DND-41 (cell line): ENCODE measurements around the gene DLGAP4.
"Not testable (repeated sequence)": the region's sequence is repeated elsewhere in the genome, so short reads cannot be mapped to it uniquely, and the experiment has no call there.

Experiments used
- ATAC-seq: fragments of 200-7000 bp; cut with Tn5 transposase; 3 replicates; pipeline ENCODE4 v1.9.1; 2021; ENCODE audit warnings: low read depth; ENCODE audit not compliant: insufficient read depth
- DNase-seq: peaks from one replicate; pipeline ENCODE4 v3.0.0-alpha.2; 2020
- H2AFZ ChIP-seq: 2 replicates; pipeline ENCODE4 v1.6.0; 2012; ENCODE audit warnings: low read depth, low read length
- H3K27ac ChIP-seq: 2 replicates; pipeline ENCODE4 v1.5.1; 2012; ENCODE audit warnings: low read length, inconsistent platforms
- H3K27me3 ChIP-seq: fragments of 200-600 bp; sonication (generic); 2 replicates; pipeline ENCODE4 v1.6.0; 2012; ENCODE audit warnings: low read length, mild to moderate bottlenecking, inconsistent platforms; ENCODE audit not compliant: insufficient read depth, poor library complexity
- H3K36me3 ChIP-seq: 2 replicates; pipeline ENCODE4 v1.5.1; 2012; ENCODE audit warnings: low read length, inconsistent platforms; ENCODE audit not compliant: insufficient read depth
- H3K4me1 ChIP-seq: 2 replicates; pipeline ENCODE4 v1.5.1; 2012; ENCODE audit warnings: mild to moderate bottlenecking, low read length; ENCODE audit not compliant: insufficient read depth
- H3K4me2 ChIP-seq: 2 replicates; pipeline ENCODE4 v1.6.0; 2012; ENCODE audit warnings: mild to moderate bottlenecking, moderate library complexity, low read length, inconsistent platforms; ENCODE audit not compliant: insufficient read depth
- H3K4me3 ChIP-seq, 2 experiments: fragments of 200-600 bp in 1 of 2; shearing (Covaris generic) in 1 of 2; 2 replicates each; pipeline ENCODE4 v1.5.1; 2012 to 2016; ENCODE audit warnings: inconsistent platforms in 2 of 2, low read length in 2 of 2, mild to moderate bottlenecking in 2 of 2, low read depth in 1 of 2, moderate library complexity in 1 of 2
- H3K79me2 ChIP-seq: 2 replicates; pipeline ENCODE4 v1.6.0; 2012; ENCODE audit warnings: low read length, inconsistent platforms; ENCODE audit not compliant: insufficient read depth
- H3K9ac ChIP-seq: 2 replicates; pipeline ENCODE4 v1.6.0; 2012; ENCODE audit warnings: low read depth, mild to moderate bottlenecking, inconsistent platforms, low read length, moderate library complexity
- H3K9me3 ChIP-seq: 2 replicates; pipeline ENCODE4 v1.5.1; 2012; ENCODE audit warnings: low read length, moderate library complexity, mild to moderate bottlenecking, inconsistent platforms; ENCODE audit not compliant: insufficient read depth, severe bottlenecking
- H4K20me1 ChIP-seq: 2 replicates; pipeline ENCODE4 v1.6.0; 2012; ENCODE audit warnings: low read length; ENCODE audit not compliant: insufficient read depth
- EZH2 ChIP-seq: IDR thresholded peaks from 3 replicates; pipeline ENCODE4 v1.6.1; 2012; ENCODE audit warnings: borderline replicate concordance, low read depth, mild to moderate bottlenecking, moderate library complexity, low read length, inconsistent platforms; ENCODE audit not compliant: severe bottlenecking
- TF ChIP-seq, protein P1 (sequence below): IDR thresholded peaks from 2 replicates; pipeline ENCODE4 v1.5.1; 2012; ENCODE audit warnings: borderline replicate concordance, low read length, moderate library complexity, mild to moderate bottlenecking; ENCODE audit not compliant: poor library complexity, severe bottlenecking; ENCODE audit errors: extremely low read depth

Gene DLGAP4

DNA sequence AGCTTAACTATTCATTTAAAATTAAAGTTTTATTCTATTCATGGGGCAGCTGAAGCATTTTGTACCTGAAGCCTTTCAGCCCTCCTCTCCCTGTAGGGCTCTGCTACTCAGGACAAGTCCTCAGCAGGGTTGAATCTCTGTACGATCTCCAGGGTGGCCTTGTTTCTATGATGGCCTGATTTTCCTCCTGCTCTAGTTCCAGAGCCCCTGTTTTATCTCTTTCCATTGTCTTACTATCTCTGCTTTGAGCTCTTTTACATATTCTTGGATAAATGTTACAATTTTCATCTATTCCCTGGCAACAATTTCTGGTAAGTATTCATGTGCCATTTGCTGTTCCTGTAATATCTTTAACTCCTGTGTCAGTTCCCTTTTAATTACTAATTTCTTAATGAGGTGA is 215.4 kb downstream of the DLGAP4 start:
- Histone ChIP-seq H3K36me3 (peaks cover 26% of the 10 kb centered on the region), H3K9me3 (no peaks in the 10 kb centered on the region), H3K27ac (no peak overlapping the region)

GRCh38 chr20:36522412-36522811 is 216.3 kb downstream of the DLGAP4 start:
- not testable (repeated sequence) for H2AFZ ChIP-seq, H3K4me2 ChIP-seq, H3K4me3 ChIP-seq, H4K20me1 ChIP-seq, ATAC-seq, DNase-seq, H3K27me3 ChIP-seq, H3K4me1 ChIP-seq, H3K9me3 ChIP-seq, H3K9ac ChIP-seq, H3K27ac ChIP-seq, H3K79me2 ChIP-seq
- peaks cover 35% of the 10 kb centered on the region for H3K36me3 ChIP-seq

More for the DNA sequence above, 215.4 kb downstream of the DLGAP4 start:
- TF ChIP-seq EZH2, result no peak
- TF ChIP-seq, protein P1, sequence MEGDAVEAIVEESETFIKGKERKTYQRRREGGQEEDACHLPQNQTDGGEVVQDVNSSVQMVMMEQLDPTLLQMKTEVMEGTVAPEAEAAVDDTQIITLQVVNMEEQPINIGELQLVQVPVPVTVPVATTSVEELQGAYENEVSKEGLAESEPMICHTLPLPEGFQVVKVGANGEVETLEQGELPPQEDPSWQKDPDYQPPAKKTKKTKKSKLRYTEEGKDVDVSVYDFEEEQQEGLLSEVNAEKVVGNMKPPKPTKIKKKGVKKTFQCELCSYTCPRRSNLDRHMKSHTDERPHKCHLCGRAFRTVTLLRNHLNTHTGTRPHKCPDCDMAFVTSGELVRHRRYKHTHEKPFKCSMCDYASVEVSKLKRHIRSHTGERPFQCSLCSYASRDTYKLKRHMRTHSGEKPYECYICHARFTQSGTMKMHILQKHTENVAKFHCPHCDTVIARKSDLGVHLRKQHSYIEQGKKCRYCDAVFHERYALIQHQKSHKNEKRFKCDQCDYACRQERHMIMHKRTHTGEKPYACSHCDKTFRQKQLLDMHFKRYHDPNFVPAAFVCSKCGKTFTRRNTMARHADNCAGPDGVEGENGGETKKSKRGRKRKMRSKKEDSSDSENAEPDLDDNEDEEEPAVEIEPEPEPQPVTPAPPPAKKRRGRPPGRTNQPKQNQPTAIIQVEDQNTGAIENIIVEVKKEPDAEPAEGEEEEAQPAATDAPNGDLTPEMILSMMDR, result no peak
- Histone ChIP-seq H4K20me1 (no peaks in the 10 kb centered on the region), H3K4me2 (no peak overlapping the region), H3K79me2 (no peaks in the 10 kb centered on the region), H3K4me3 (no peak overlapping the region), H3K9ac (no peak overlapping the region), H3K27me3 (no peaks in the 10 kb centered on the region), H3K4me1 (no peaks in the 10 kb centered on the region), H2AFZ (no peak overlapping the region)
- ATAC-seq (no peak), DNase-seq (no peak)

DNA sequence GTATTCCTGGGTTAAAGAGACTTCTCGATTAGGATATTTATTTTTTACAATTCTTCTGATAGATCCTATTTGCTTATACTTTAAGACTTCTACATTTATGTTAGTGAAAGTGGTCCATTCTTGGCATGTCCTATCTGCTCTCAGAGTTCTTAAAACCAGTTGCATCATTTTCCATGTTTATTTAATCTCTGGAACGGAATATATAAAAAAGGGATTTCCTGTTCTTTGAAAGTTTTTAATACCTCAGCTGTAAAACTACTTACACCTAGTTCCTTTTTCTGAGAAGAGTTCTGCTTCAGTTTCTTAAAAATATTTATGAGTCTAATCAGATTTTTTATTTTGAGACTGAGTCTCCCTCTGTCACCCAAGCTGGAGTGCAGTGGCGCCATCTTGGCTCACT is 217.2 kb downstream of the DLGAP4 start:
- Histone ChIP-seq H3K79me2 (no peaks in the 10 kb centered on the region), H3K27ac (no peak overlapping the region), H3K4me2 (no peak overlapping the region), H3K9me3 (no peaks in the 10 kb centered on the region), H3K36me3 (peaks cover 38% of the 10 kb centered on the region), H3K27me3 (no peaks in the 10 kb centered on the region), H4K20me1 (no peaks in the 10 kb centered on the region), H3K9ac (no peak overlapping the region), H3K4me3 (no peak overlapping the region), H2AFZ (no peak overlapping the region), H3K4me1 (no peaks in the 10 kb centered on the region)
- TF ChIP-seq, protein P1, result no peak
- no peak for TF ChIP-seq EZH2
- DNase-seq (no peak), ATAC-seq (no peak)

DNA sequence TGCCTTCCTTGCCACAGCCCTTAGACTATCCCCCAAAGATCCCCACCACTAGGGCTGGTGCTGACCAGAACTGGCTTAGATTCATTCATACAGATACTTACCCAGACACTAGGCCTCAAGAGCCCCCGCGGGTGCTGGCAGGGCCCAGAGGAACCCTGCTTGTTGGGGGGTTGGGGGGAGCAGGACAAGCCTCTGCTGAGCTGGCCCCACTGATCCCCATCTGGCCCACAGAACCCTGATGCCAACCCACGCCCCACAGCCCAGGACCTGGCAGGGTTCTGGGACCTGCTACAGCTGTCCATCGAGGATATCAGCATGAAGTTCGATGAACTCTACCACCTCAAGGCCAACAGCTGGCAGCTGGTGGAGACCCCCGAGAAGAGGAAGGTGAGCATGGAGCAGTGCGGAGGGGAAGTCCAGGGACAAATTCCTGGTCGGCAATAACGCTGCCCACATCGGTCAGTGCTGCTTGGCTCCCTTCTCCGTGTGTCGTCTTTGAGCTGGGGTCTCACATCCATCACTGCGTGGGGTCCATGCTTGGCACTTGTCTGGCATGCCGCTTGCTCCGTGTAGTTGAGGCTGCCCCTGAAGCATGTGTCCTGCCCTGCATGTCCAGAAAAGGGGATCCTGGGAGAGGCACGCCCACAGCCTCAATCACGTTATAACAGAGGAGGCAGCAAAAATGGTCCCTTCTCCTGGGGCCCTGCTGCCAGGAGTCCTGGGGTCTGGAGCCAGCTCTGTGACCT is 219.7 kb downstream of the DLGAP4 start:
- H3K36me3 ChIP-seq, result peaks cover 38% of the 10 kb centered on the region
- no peaks in the 10 kb centered on the region for H3K9me3 ChIP-seq
- H2AFZ ChIP-seq, result no peak overlapping the region
- H4K20me1 ChIP-seq, result no peaks in the 10 kb centered on the region
- H3K79me2 ChIP-seq, result no peaks in the 10 kb centered on the region
- no peaks in the 10 kb centered on the region for H3K27me3 ChIP-seq
- no peak overlapping the region for H3K9ac ChIP-seq
- TF ChIP-seq, protein P1, result no peak
- no peak for TF ChIP-seq EZH2
- no peak overlapping the region for H3K4me3 ChIP-seq
- H3K27ac ChIP-seq, result no peak overlapping the region
- ATAC-seq (no peak), DNase-seq (no peak)
- no peaks in the 10 kb centered on the region for H3K4me1 ChIP-seq
- no peak overlapping the region for H3K4me2 ChIP-seq
